ENCODE results near the gene TAB2. TPM values are rescaled to one million over a fixed set of nuclear protein-coding genes. Genes with fewer than 3 reads are reported as not detected.

Gene TAB2
- total RNA-seq, 4 donors from 2014 or later: 32.5 to 71.4 (median 43.8) TPM

DNA sequence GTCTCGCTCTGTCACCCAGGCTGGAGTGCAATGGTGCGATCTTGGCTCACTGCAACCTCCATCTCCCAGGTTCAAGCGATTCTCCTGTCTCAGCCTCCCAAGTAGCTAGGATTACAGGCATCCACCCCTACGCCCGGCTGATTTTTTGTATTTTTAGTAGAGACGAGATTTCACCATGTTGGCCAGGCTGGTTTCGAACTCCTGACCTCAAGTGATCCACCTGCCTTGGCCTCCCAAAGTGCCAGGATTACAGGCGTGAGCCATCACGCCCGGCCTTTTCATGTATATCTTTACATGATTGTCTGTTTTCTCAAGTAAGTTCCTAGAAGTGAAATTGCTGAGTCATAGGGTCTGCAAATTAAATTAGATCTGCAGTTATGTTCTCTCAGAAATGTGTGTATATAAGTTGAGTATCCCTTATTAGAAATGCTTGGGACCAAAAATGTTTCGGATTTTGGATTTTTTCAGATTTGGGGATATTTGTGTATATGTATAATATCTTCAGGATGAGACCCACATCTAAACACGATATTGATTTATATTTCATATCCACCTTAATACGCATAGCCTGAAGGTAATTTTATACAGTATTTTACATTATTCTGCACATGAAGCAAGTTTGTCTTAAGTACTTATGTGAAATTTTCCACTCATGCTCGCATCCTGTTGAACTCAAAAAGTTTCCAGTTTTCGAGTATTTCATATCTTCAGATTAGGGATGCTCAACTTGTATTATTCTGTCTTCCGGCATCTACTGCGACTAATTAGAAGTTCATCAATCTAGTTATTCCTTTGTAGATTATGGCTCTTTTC, 40.4 kb downstream of the TAB2 start:
- intact Hi-C loops (cut with DNase I; ENCODE audit: low total_unique reads): no loop called here
- TF ChIP-seq POLR2A (IDR thresholded peaks at IDR 0.05): no peak
- TF ChIP-seq, protein P1, sequence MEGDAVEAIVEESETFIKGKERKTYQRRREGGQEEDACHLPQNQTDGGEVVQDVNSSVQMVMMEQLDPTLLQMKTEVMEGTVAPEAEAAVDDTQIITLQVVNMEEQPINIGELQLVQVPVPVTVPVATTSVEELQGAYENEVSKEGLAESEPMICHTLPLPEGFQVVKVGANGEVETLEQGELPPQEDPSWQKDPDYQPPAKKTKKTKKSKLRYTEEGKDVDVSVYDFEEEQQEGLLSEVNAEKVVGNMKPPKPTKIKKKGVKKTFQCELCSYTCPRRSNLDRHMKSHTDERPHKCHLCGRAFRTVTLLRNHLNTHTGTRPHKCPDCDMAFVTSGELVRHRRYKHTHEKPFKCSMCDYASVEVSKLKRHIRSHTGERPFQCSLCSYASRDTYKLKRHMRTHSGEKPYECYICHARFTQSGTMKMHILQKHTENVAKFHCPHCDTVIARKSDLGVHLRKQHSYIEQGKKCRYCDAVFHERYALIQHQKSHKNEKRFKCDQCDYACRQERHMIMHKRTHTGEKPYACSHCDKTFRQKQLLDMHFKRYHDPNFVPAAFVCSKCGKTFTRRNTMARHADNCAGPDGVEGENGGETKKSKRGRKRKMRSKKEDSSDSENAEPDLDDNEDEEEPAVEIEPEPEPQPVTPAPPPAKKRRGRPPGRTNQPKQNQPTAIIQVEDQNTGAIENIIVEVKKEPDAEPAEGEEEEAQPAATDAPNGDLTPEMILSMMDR (IDR thresholded peaks at IDR 0.05): no peak
- H3K4me3 ChIP-seq (ENCODE audit: low read depth, poor library complexity, severe bottlenecking): no peak overlapping the region
- no peak for DNase-seq (ENCODE audit: low spot score in 2 of 2)
- whole genome bisulfite sequencing, 2 donors: 92 to 94% methylated on average over 17 of the region's 17 CpGs

DNA sequence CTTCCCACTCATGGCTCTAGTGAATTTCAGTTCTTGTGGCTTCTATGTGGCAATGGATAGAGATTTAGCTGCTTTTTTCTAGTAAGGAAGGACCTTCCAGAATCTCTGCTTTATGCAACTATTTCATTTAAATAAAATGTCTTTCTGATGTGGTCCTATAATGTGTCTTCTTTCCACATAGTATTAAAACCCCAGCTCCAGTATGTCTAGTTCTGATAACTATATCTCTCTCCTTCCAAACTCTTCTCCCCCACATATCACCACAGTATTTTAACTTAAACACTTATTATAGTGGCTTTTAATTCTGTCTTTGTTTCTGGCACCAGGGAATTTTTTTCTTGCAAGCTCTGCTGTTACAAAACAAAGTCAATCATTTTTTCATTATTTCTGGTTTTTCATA, 41.9 kb downstream of the TAB2 start:
- TF ChIP-seq, protein P1 (IDR thresholded peaks at IDR 0.05): no peak
- TF ChIP-seq POLR2A (IDR thresholded peaks at IDR 0.05): no peak
- H3K4me3 ChIP-seq (ENCODE audit: low read depth, poor library complexity, severe bottlenecking): no peak overlapping the region
- DNase-seq (ENCODE audit: low spot score in 2 of 2): no peak
- intact Hi-C loops (cut with DNase I; ENCODE audit: low total_unique reads): no loop called here

DNA sequence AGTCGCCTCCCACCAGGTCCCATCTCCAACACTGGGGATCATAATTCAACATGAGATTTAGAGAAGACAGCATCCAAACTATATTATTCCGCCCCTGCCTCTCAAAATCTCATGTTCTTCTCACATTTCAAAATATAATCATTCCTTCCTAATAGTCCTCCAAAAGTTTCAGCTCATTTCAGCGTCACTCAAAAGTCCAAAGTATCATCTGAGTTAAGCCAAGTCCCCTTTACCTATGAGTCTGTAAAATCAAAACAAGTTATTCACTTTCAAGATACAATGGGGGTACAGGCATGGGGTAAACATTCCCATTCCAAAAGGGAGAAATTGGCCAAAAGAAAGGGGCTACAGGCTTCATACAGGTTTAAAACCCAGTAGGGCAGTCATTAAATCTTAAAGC, 43.0 kb downstream of the TAB2 start:
- no peak overlapping the region for H3K4me3 ChIP-seq (ENCODE audit: low read depth, poor library complexity, severe bottlenecking)
- intact Hi-C loops (cut with DNase I; ENCODE audit: low total_unique reads): no loop called here
- DNase-seq (ENCODE audit: low spot score in 2 of 2): no peak
- WGBS, 2 donors: 94 to 95% methylated on average over 3 of the region's 3 CpGs
- TF ChIP-seq POLR2A (IDR thresholded peaks at IDR 0.05): no peak
- TF ChIP-seq, protein P1 (IDR thresholded peaks at IDR 0.05): no peak

DNA sequence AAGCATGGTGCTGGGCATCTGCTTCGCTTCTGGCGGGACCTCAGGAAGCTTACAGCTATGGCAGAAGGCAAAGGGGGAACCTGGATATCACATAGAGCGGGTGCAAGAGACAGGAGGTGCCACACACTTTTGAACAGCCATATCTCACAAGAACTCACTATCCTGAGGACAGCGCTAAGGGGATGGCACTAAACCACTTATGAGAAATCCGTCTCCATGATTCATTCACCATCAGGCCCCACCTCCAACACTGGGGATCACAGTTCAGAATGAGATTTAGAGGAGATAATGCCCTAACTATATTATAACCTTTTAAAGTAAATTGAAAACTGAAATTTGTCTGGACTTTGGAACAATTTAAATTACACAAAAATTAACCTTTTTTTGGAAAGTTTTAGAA, 44.8 kb downstream of the TAB2 start:
- intact Hi-C loops (cut with DNase I; ENCODE audit: low total_unique reads): no loop called here
- TF ChIP-seq, protein P1 (IDR thresholded peaks at IDR 0.05): no peak
- no peak for TF ChIP-seq POLR2A (IDR thresholded peaks at IDR 0.05)
- no peak for DNase-seq (ENCODE audit: low spot score in 2 of 2)
- 94 to 96% methylated on average over 5 of the region's 5 CpGs for WGBS, 2 donors
- no peak overlapping the region for H3K4me3 ChIP-seq (ENCODE audit: low read depth, poor library complexity, severe bottlenecking)

DNA sequence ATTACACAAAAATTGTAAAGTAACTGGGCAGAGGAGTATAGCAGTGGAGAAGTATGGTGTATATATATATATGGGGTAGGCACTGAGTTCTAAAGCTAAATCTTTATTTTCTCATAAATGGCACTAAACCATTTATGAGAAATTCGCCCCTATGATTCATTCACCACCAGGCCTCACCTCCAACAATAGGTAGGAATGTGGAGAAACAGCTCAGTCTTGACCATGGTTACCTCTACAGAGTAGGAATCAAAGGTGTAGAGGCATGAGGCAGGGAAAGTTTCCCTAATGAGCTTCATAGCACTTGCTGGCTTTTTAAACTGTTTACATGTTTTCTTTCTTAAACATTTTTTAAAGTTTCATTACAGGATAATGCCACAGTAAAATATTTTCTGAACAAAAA, 45.6 kb downstream of the TAB2 start:
- intact Hi-C loops (cut with DNase I; ENCODE audit: low total_unique reads): no loop called here
- H3K4me3 ChIP-seq (ENCODE audit: low read depth, poor library complexity, severe bottlenecking): no peak overlapping the region
- no peak for DNase-seq (ENCODE audit: low spot score in 2 of 2)
- WGBS, 2 donors: 81 to 97% methylated on average over 1 of the region's 1 CpG
- TF ChIP-seq POLR2A (IDR thresholded peaks at IDR 0.05): no peak
- TF ChIP-seq, protein P1 (IDR thresholded peaks at IDR 0.05): no peak

DNA sequence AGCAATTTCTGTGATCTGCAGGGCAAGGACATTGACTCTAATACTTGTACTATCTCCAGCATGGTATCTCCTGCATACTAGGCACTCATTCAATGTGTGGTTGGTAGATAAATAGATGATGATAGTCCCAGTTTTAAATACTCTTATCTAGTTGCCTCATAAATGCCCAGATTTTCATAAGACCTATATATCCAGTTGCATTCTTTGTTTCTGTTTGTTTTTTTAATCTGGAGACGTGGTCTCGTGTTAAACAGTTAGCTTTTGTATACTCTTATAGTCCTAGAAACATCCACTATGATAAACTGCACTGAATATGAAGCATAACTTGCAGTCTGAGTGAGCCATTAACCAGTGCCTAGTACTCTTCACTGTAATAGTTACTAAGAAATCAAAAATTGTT, 47.0 kb downstream of the TAB2 start:
- TF ChIP-seq, protein P1 (IDR thresholded peaks at IDR 0.05): no peak
- TF ChIP-seq POLR2A (IDR thresholded peaks at IDR 0.05): no peak
- no peak for DNase-seq (ENCODE audit: low spot score in 2 of 2)
- 79 to 85% methylated on average over 2 of the region's 2 CpGs for WGBS, 2 donors
- intact Hi-C loops (cut with DNase I; ENCODE audit: low total_unique reads): no loop called here
- no peak overlapping the region for H3K4me3 ChIP-seq (ENCODE audit: low read depth, poor library complexity, severe bottlenecking)
